Ovary (tissue), 9 donors: Measurements from ENCODE around the gene SERPINA5. TPM values are rescaled to one million over a fixed set of nuclear protein-coding genes. Genes with fewer than 3 reads are reported as not detected.
A peak's percentile ranks its signal among the peaks of the same experiment; 100 is the strongest.

Experiments
- DNase-seq, 5 donors: peaks; one replicate each; pipeline ENCODE4 v3.0.0-alpha.2; 2019 to 2020
- H3K27ac ChIP-seq, 2 donors: fragments of 200-600 bp; one replicate each; pipeline versions ENCODE4 v1.5.1 to v1.8.0; 2019 to 2022
- H3K27me3 ChIP-seq: fragments of 200-600 bp; one replicate; pipeline ENCODE4 v1.8.0; 2022
- H3K36me3 ChIP-seq: fragments of 200-600 bp; sonication (generic); one replicate; pipeline ENCODE4 v1.5.1; 2019
- H3K4me1 ChIP-seq: one replicate; pipeline ENCODE4 v1.8.1; 2013; ENCODE audit warnings: mild to moderate bottlenecking, moderate library complexity; ENCODE audit not compliant: insufficient read depth
- H3K4me3 ChIP-seq: fragments of 200-600 bp; sonication (generic); one replicate; pipeline ENCODE4 v1.5.1; 2017
- H3K9me3 ChIP-seq, 2 donors: fragments of 200-600 bp in 1 of 2; sonication (generic) in 1 of 2; one replicate each; pipeline versions ENCODE4 v1.5.1 to v1.8.1; 2013 to 2019; ENCODE audit warnings: mild to moderate bottlenecking in 1 of 2, moderate library complexity in 1 of 2
- EP300 ChIP-seq: sonication (generic); formaldehyde crosslinking; IDR thresholded peaks from one replicate; pipeline ENCODE4 v1.6.1; 2017; ENCODE audit warnings: antibody characterized with exemption
- POLR2A ChIP-seq: fragments of 450-650 bp; IDR thresholded peaks from one replicate; pipeline ENCODE4 v1.6.1; 2017; ENCODE audit warnings: antibody characterized with exemption, mild to moderate bottlenecking, moderate library complexity
- WGBS, 3 donors: extraction: QIAGEN DNeasy Blood & Tissue Kit in 1 of 3; methylation state at CpG; one replicate each; pipeline versions ENCODE4 v1.1.5 to v1.1.7; 2013 to 2017; 5-methylcytosine and 5-hydroxymethylcytosine counted together
- intact Hi-C, 4 donors: fragments of 100-400 bp; cut with DNase I; formaldehyde crosslinking; loops; one replicate each; pipeline versions ENCODE4 v1.11.0 to v1.15.1; 2022 to 2023
- polyA plus RNA-seq, 2 donors: library from polyadenylated mRNA; stranded (reverse); fragments of 200-250 nt in 1 of 2; fragments of 350-450 nt in 1 of 2; fragmentation: Illumina TruSeq in 1 of 2; extraction: RNeasy Lipid Tissue Mini Kit (QIAGEN cat#74804) in 1 of 2; gene quantifications; one replicate each; pipeline ENCODE4 v1.2.3, GENCODE V29; 2013 to 2014
- total RNA-seq, 7 donors: library from RNA; depleted of rRNA in 2 of 7; stranded (reverse); fragments of >200 nt in 2 of 7; fragmentation: NEBNext Ultra II Directional in 3 of 7; extraction: Animal tissue kit (Norgen Biotek cat#: 25700) in 3 of 7; gene quantifications; one replicate each; pipeline versions ENCODE4 v1.1.0 to v1.2.4, GENCODE V29; 2016 to 2023
- TF ChIP-seq, protein P1 (sequence below), 3 donors: fragments of 450-650 bp in 2 of 3; fragments of 200-600 bp in 1 of 3; IDR thresholded peaks; one replicate each; pipeline versions ENCODE4 v1.5.1 to v1.8.0; 2016 to 2022; ENCODE audit warnings: antibody characterized with exemption in 3 of 3, mild to moderate bottlenecking in 1 of 3
- donor health status: DM: no; HTN: no; CAD: no; lungs with moderate emphysema.
- donor health status: DM: no; HTN: no; CAD: no.
- donor health status: Bipolar disorder and iron deficiency.
- donor health status: DM: yes; HTN: yes; CAD: no.
- donor health status: DM: no; HTN: no; CAD: no.
- donor health status: DM: yes; HTN: yes; CAD: no.

Gene SERPINA5
- total and polyA plus RNA-seq, 9 donors, result 8.3 to 66.2 (median 23.8) TPM

GRCh38 chr14:94591871-94592270 lies 10.6 kb downstream of the SERPINA5 start:
- DNase-seq, result no peak
- WGBS, 3 donors, result 95 to 98% (median 96%) methylated on average over 8 of the region's 8 CpGs
- no peaks in the 10 kb centered on the region for H3K36me3 ChIP-seq
- H3K4me1 ChIP-seq, result peaks cover 21% of the 10 kb centered on the region
- no peak overlapping the region for H3K4me3 ChIP-seq
- no peaks in the 10 kb centered on the region for H3K9me3 ChIP-seq
- TF ChIP-seq POLR2A (no peak), EP300 (no peak)
- TF ChIP-seq, protein P1, sequence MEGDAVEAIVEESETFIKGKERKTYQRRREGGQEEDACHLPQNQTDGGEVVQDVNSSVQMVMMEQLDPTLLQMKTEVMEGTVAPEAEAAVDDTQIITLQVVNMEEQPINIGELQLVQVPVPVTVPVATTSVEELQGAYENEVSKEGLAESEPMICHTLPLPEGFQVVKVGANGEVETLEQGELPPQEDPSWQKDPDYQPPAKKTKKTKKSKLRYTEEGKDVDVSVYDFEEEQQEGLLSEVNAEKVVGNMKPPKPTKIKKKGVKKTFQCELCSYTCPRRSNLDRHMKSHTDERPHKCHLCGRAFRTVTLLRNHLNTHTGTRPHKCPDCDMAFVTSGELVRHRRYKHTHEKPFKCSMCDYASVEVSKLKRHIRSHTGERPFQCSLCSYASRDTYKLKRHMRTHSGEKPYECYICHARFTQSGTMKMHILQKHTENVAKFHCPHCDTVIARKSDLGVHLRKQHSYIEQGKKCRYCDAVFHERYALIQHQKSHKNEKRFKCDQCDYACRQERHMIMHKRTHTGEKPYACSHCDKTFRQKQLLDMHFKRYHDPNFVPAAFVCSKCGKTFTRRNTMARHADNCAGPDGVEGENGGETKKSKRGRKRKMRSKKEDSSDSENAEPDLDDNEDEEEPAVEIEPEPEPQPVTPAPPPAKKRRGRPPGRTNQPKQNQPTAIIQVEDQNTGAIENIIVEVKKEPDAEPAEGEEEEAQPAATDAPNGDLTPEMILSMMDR (IDR thresholded peaks at IDR 0.05), result no peak
- intact Hi-C loops, result no loop called here
- H3K27ac ChIP-seq, result no peak overlapping the region
- H3K27me3 ChIP-seq, result no peaks in the 10 kb centered on the region

GRCh38 chr14:94592457-94592856 lies 11.2 kb downstream of the SERPINA5 start:
- H3K36me3 ChIP-seq, result no peaks in the 10 kb centered on the region

GRCh38 chr14:94593376-94593748 lies 12.1 kb downstream of the SERPINA5 start:
- intact Hi-C loops, result no loop called here
- WGBS, 3 donors, result 52 to 71% (median 62%) methylated on average over 3 of the region's 3 CpGs
- H3K27ac ChIP-seq, result no peak overlapping the region
- no peaks in the 10 kb centered on the region for H3K36me3 ChIP-seq
- DNase-seq, result no peak
- H3K27me3 ChIP-seq, result no peaks in the 10 kb centered on the region
- TF ChIP-seq, protein P1 (IDR thresholded peaks at IDR 0.05), result no peak
- no peak for TF ChIP-seq POLR2A
- no peak for TF ChIP-seq EP300
- no peaks in the 10 kb centered on the region for H3K9me3 ChIP-seq
- H3K4me1 ChIP-seq, result peaks cover 17% of the 10 kb centered on the region
- no peak overlapping the region for H3K4me3 ChIP-seq

More at GRCh38 chr14:94592457-94592856, 11.2 kb downstream of the SERPINA5 start:
- peaks cover 21% of the 10 kb centered on the region for H3K4me1 ChIP-seq
- no peaks in the 10 kb centered on the region for H3K9me3 ChIP-seq
- no peak overlapping the region for H3K4me3 ChIP-seq
- intact Hi-C loops, result no loop called here
- H3K27ac ChIP-seq, result no peak overlapping the region
- TF ChIP-seq EP300 (no peak), POLR2A (no peak)
- TF ChIP-seq, protein P1 (IDR thresholded peaks at IDR 0.05), result no peak
- DNase-seq, result no peak
- no peaks in the 10 kb centered on the region for H3K27me3 ChIP-seq

DNA sequence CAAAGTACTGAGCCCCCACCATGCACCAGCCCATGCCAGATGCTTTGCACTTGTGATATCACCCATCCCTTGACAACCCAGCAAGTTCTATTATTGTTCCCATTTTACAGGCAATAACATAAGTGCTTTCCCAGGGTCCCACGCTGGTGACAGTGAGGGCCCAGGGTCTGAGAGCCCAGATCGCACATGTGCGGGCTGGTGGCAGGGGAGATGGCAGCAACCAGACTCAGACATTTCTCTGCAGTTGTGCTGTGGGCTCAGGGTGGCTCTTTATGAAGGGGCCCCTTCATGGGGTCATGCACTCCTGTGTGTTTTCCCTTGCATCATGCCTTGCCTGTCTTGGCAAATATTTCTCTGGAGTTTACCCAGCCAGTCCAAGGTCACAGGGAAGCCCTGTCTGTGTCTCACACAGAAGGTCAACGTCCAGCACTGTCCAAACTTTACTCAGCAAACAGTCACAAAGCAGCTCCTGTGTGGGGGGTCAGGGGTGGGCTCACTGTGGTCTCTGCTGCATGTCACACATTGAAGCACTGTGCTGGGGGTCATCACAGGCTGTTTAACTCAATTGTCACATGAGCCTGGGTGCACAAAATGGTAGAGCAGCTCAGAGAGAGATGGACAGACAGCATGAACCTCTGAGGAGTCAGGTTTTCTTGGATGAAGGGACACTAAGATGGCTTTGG lies 12.7 kb downstream of the SERPINA5 start:
- 71 to 73% (median 72%) methylated on average over 4 of the region's 4 CpGs for WGBS, 3 donors
- Histone ChIP-seq H3K4me3 (no peak overlapping the region), H3K27me3 (no peaks in the 10 kb centered on the region), H3K9me3 (no peaks in the 10 kb centered on the region), H3K4me1 (peaks cover 22% of the 10 kb centered on the region), H3K27ac (no peak overlapping the region), H3K36me3 (no peaks in the 10 kb centered on the region)
- DNase-seq, result peak in 3 of 5 donors; percentile 37 to 63 (median 44)
- intact Hi-C loops, result no loop called here
- TF ChIP-seq POLR2A (no peak), EP300 (no peak)
- TF ChIP-seq, protein P1 (IDR thresholded peaks at IDR 0.05), result no peak
